NCI-H82 treated with DMSO at 0.1 percent for 48 hours (cell line): ENCODE results near the gene SCGB1D1.
"Not testable (repeated sequence)": the region's sequence is repeated elsewhere in the genome, so short reads cannot be mapped to it uniquely, and the experiment has no call there.

Experiments
- DNase-seq: peaks from one replicate; lab custom pipeline; 2025; ENCODE audit not compliant: unreplicated experiment; lab: John Stamatoyannopoulos, UW

The SCGB1D1 gene

GRCh38 chr11:62157603-62158002, 32.4 kb upstream of the SCGB1D1 start:
- DNase-seq = no peak

- no peak for DNase-seq
Observed at GRCh38 chr11:62166371-62166770, 23.6 kb upstream of the SCGB1D1 start.

GRCh38 chr11:62169448-62169847, 20.6 kb upstream of the SCGB1D1 start:
- DNase-seq = no peak

- DNase-seq = no peak
Observed at GRCh38 chr11:62169935-62170334, 20.1 kb upstream of the SCGB1D1 start.

- DNase-seq = peak; percentile 80
Observed at GRCh38 chr11:62171261-62171723, 18.7 kb upstream of the SCGB1D1 start.

- no peak for DNase-seq
Observed at GRCh38 chr11:62172294-62172693, 17.7 kb upstream of the SCGB1D1 start.

- DNase-seq = no peak
Observed at GRCh38 chr11:62176766-62177165, 13.2 kb upstream of the SCGB1D1 start.

- no peak for DNase-seq
Observed at GRCh38 chr11:62179995-62180394, 10.0 kb upstream of the SCGB1D1 start.

- no peak for DNase-seq
Observed at GRCh38 chr11:62181097-62181496, 8.9 kb upstream of the SCGB1D1 start.

- DNase-seq = no peak
Observed at GRCh38 chr11:62182147-62182891, 7.7 kb upstream of the SCGB1D1 start.

GRCh38 chr11:62186195-62186594, 3.8 kb upstream of the SCGB1D1 start:
- DNase-seq = no peak

- DNase-seq = no peak
Observed at GRCh38 chr11:62193952-62194351, 3.9 kb downstream of the SCGB1D1 start.

GRCh38 chr11:62195010-62195409, 5.0 kb downstream of the SCGB1D1 start:
- DNase-seq = not testable (repeated sequence)

- DNase-seq = no peak
Observed at GRCh38 chr11:62195945-62196344, 5.9 kb downstream of the SCGB1D1 start.

- not testable (repeated sequence) for DNase-seq
Observed at GRCh38 chr11:62197400-62197799, 7.4 kb downstream of the SCGB1D1 start.

- DNase-seq = no peak
Observed at GRCh38 chr11:62201376-62201775, 11.4 kb downstream of the SCGB1D1 start.

GRCh38 chr11:62202910-62203309, 12.9 kb downstream of the SCGB1D1 start:
- no peak for DNase-seq

GRCh38 chr11:62204430-62204829, 14.4 kb downstream of the SCGB1D1 start:
- no peak for DNase-seq

GRCh38 chr11:62205441-62205840, 15.4 kb downstream of the SCGB1D1 start:
- no peak for DNase-seq

GRCh38 chr11:62206276-62207066, 16.5 kb downstream of the SCGB1D1 start:
- not testable (repeated sequence) for DNase-seq

- no peak for DNase-seq
Observed at GRCh38 chr11:62208785-62209144, 18.7 kb downstream of the SCGB1D1 start.

- no peak for DNase-seq
Observed at GRCh38 chr11:62217191-62217748, 27.3 kb downstream of the SCGB1D1 start.
